HG03139 (cell line): ENCODE results near the gene MPI.
"Not testable (repeated sequence)": the region's sequence is repeated elsewhere in the genome, so short reads cannot be mapped to it uniquely, and the experiment has no call there.

Source experiments
- ATAC-seq: cut with Tn5 transposase; IDR thresholded peaks from one replicate; pipeline ENCODE4 v1.9.1; 2021; ENCODE audit not compliant: unreplicated experiment

Gene MPI

GRCh38 chr15:74863239-74864056, 26.4 kb upstream of the MPI start:
- ATAC-seq = no peak

GRCh38 chr15:74864296-74864695, 25.5 kb upstream of the MPI start:
- ATAC-seq = no peak

GRCh38 chr15:74865316-74865715, 24.5 kb upstream of the MPI start:
- no peak for ATAC-seq

GRCh38 chr15:74866090-74866489, 23.8 kb upstream of the MPI start:
- ATAC-seq = no peak

- no peak for ATAC-seq
These were observed 22.3 kb upstream of the MPI start for GRCh38 chr15:74867466-74868038.

GRCh38 chr15:74868059-74868458, 21.8 kb upstream of the MPI start:
- ATAC-seq = no peak

- no peak for ATAC-seq
These were observed 20.5 kb upstream of the MPI start for GRCh38 chr15:74869372-74869725.

- peak; percentile 46 for ATAC-seq
These were observed 20.0 kb upstream of the MPI start for GRCh38 chr15:74869726-74870407.

GRCh38 chr15:74870436-74871215, 19.2 kb upstream of the MPI start:
- ATAC-seq = no peak

- ATAC-seq = no peak
These were observed 17.2 kb upstream of the MPI start for GRCh38 chr15:74872702-74873035.

GRCh38 chr15:74873036-74873755, 16.6 kb upstream of the MPI start, which contains the start of gene SCAMP2:
Gene SCAMP2 (minus strand): TSS chr15:74873365. CDS start chr15:74873255, 110 bp downstream.
- peak; percentile 71 for ATAC-seq

- no peak for ATAC-seq
These were observed 16.0 kb upstream of the MPI start for GRCh38 chr15:74873756-74874424.

GRCh38 chr15:74878273-74878672, 11.6 kb upstream of the MPI start:
- ATAC-seq = no peak

GRCh38 chr15:74882528-74882927, 7.3 kb upstream of the MPI start:
- ATAC-seq = no peak

- no peak for ATAC-seq
These were observed 5.2 kb upstream of the MPI start for GRCh38 chr15:74884428-74885223.

- no peak for ATAC-seq
These were observed 4.4 kb upstream of the MPI start for GRCh38 chr15:74885461-74885860.

GRCh38 chr15:74887537-74888193, 2.2 kb upstream of the MPI start:
- ATAC-seq = not testable (repeated sequence)

- ATAC-seq = no peak
These were observed 1.1 kb upstream of the MPI start for GRCh38 chr15:74888716-74889115.

GRCh38 chr15:74889390-74889882, 406 bp upstream of the MPI start:
- ATAC-seq = peak; percentile 16
